ENCODE results near the gene SPOPL.
"Not testable (repeated sequence)": the region's sequence is repeated elsewhere in the genome, so short reads cannot be mapped to it uniquely, and the experiment has no call there.

Gene SPOPL

GRCh38 chr2:138531913-138532312 lies 30.3 kb downstream of the SPOPL start:
- DNase-seq, result no peak

GRCh38 chr2:138534791-138535190 lies 33.2 kb downstream of the SPOPL start:
- DNase-seq, result no peak

GRCh38 chr2:138536302-138536701 lies 34.7 kb downstream of the SPOPL start:
- peak; percentile 6 for DNase-seq

- DNase-seq, result no peak
Measured at GRCh38 chr2:138536740-138537139, 35.2 kb downstream of the SPOPL start.

- no peak for DNase-seq
Measured at GRCh38 chr2:138537170-138537915, 35.8 kb downstream of the SPOPL start.

- DNase-seq, result not testable (repeated sequence)
Measured at GRCh38 chr2:138544206-138544605, 42.6 kb downstream of the SPOPL start.

- no peak for DNase-seq
Measured at GRCh38 chr2:138548796-138549195, 47.2 kb downstream of the SPOPL start.

- DNase-seq, result no peak
Measured at GRCh38 chr2:138550172-138550571, 48.6 kb downstream of the SPOPL start.

- no peak for DNase-seq
Measured at GRCh38 chr2:138550670-138551287, 49.2 kb downstream of the SPOPL start.

- no peak for DNase-seq
Measured at GRCh38 chr2:138554123-138554522, 52.6 kb downstream of the SPOPL start.

- DNase-seq, result no peak
Measured at GRCh38 chr2:138559641-138560040, 58.1 kb downstream of the SPOPL start.

- no peak for DNase-seq
Measured at GRCh38 chr2:138564586-138565229, 63.1 kb downstream of the SPOPL start.

- no peak for DNase-seq
Measured at GRCh38 chr2:138565230-138565598, 63.6 kb downstream of the SPOPL start.

- DNase-seq, result no peak
Measured at GRCh38 chr2:138572318-138572717, 70.7 kb downstream of the SPOPL start.

- DNase-seq, result no peak
Measured at GRCh38 chr2:138577066-138577465, 75.5 kb downstream of the SPOPL start.

GRCh38 chr2:138579556-138579955 lies 78.0 kb downstream of the SPOPL start:
- no peak for DNase-seq

GRCh38 chr2:138581909-138582308 lies 80.3 kb downstream of the SPOPL start:
- no peak for DNase-seq

GRCh38 chr2:138589663-138590062 lies 88.1 kb downstream of the SPOPL start:
- DNase-seq, result no peak

GRCh38 chr2:138596403-138596802 lies 94.8 kb downstream of the SPOPL start:
- no peak for DNase-seq

- no peak for DNase-seq
Measured at GRCh38 chr2:138600732-138601457, 99.3 kb downstream of the SPOPL start.

- no peak for DNase-seq
Measured at GRCh38 chr2:138601458-138602165, 100.0 kb downstream of the SPOPL start.

GRCh38 chr2:138602166-138602460 lies 100.5 kb downstream of the SPOPL start:
- peak; percentile 72 for DNase-seq

- no peak for DNase-seq
Measured at GRCh38 chr2:138607746-138608145, 106.2 kb downstream of the SPOPL start.

Data from DMS 273 treated with DMSO at 0.1 percent for 48 hours (cell line).